H1 (cell line): ENCODE results near the gene CDK16. TPM values are rescaled to one million over a fixed set of nuclear protein-coding genes. Genes with fewer than 3 reads are reported as not detected.

Source experiments
- BCL11A ChIP-seq, 2 experiments: IDR thresholded peaks; one replicate each; pipeline ENCODE4 v1.6.1; 2011; ENCODE audit warnings: low read depth in 2 of 2, low read length in 2 of 2, mild to moderate bottlenecking in 2 of 2
- EP300 ChIP-seq, 2 experiments: IDR thresholded peaks; 1 replicate in 1 of 2; 2 replicates in 1 of 2; pipeline ENCODE4 v1.6.1; 2011 to 2012; ENCODE audit warnings: low read depth in 2 of 2, low read length in 2 of 2, mild to moderate bottlenecking in 2 of 2, borderline replicate concordance in 1 of 2, inconsistent platforms in 1 of 2, moderate library complexity in 1 of 2
- FOSL1 ChIP-seq: IDR thresholded peaks from 2 replicates; pipeline ENCODE4 v1.6.1; 2011; ENCODE audit warnings: mild to moderate bottlenecking, low read depth, low read length, moderate library complexity; ENCODE audit not compliant: insufficient read depth
- JUND ChIP-seq: IDR thresholded peaks from 2 replicates; pipeline ENCODE4 v1.6.1; 2011; ENCODE audit warnings: mild to moderate bottlenecking, improper control_type of control experiment, low read length
- KDM4A ChIP-seq: IDR thresholded peaks from one replicate; pipeline ENCODE4 v1.7.1; 2012; ENCODE audit warnings: low read depth, mild to moderate bottlenecking, moderate library complexity, low read length, inconsistent platforms; ENCODE audit not compliant: severe bottlenecking
- POLR2A ChIP-seq, 2 experiments: IDR thresholded peaks; 1 replicate in 1 of 2; 2 replicates in 1 of 2; pipeline ENCODE4 v1.6.1; 2011; ENCODE audit warnings: low read depth in 2 of 2, low read length in 2 of 2, mild to moderate bottlenecking in 2 of 2; ENCODE audit errors: control extremely low read depth in 1 of 2
- POU5F1 ChIP-seq: IDR thresholded peaks from 2 replicates; pipeline ENCODE4 v1.6.1; 2011; ENCODE audit warnings: low read depth, mild to moderate bottlenecking, low read length, moderate library complexity
- SAP30 ChIP-seq: fragments of 300-600 bp; sonication (generic); IDR thresholded peaks from 2 replicates; pipeline ENCODE4 v1.7.1; 2012; ENCODE audit warnings: low read length, moderate library complexity, mild to moderate bottlenecking, inconsistent platforms; ENCODE audit not compliant: insufficient read depth, insufficient replicate concordance
- SP1 ChIP-seq: IDR thresholded peaks from 2 replicates; pipeline ENCODE4 v1.6.1; 2011; ENCODE audit warnings: low read depth, low read length
- SP4 ChIP-seq: IDR thresholded peaks from 2 replicates; pipeline ENCODE4 v1.6.1; 2012; ENCODE audit warnings: low read length, inconsistent platforms
- TAF1 ChIP-seq: IDR thresholded peaks from 2 replicates; pipeline ENCODE4 v1.6.1; 2011; ENCODE audit warnings: mild to moderate bottlenecking, low read depth, low read length
- TEAD4 ChIP-seq: IDR thresholded peaks from 2 replicates; pipeline ENCODE4 v1.6.1; 2012; ENCODE audit warnings: low read depth, low read length, inconsistent platforms, mixed read lengths
- YY1 ChIP-seq: IDR thresholded peaks from 2 replicates; pipeline ENCODE4 v1.6.1; 2011; ENCODE audit warnings: low read depth, mild to moderate bottlenecking, low read length
- ZNF274 ChIP-seq: IDR thresholded peaks from 2 replicates; pipeline ENCODE4 v1.7.0; 2012; ENCODE audit warnings: low read length, borderline replicate concordance; ENCODE audit errors: extremely low read depth
- polyA plus RNA-seq, 7 experiments: library from polyadenylated mRNA; depleted of rRNA in 3 of 7; stranded (reverse) in 5 of 7; unstranded in 2 of 7; fragments of >200 nt in 5 of 7; fragments of 200-250 nt in 2 of 7; gene quantifications; 1 replicate in 5 of 7; 2 replicates in 1 of 7; 4 replicates in 1 of 7; pipeline versions ENCODE4 v1.2.1 to v1.2.3, GENCODE V29; 2011 to 2013; ENCODE audit warnings: missing spikeins in 2 of 7, mixed read lengths in 2 of 7
- total RNA-seq: library from RNA; stranded (reverse); fragmentation: NEBNext Ultra II Directional; extraction: Animal tissue kit (Norgen Biotek cat#: 25700); gene quantifications from 2 replicates; pipeline ENCODE4 v1.2.1, GENCODE V29; 2021
- TF ChIP-seq, protein P1 (sequence below): IDR thresholded peaks from 2 replicates; pipeline ENCODE4 v1.6.1; 2012; ENCODE audit warnings: inconsistent platforms
- TF ChIP-seq, protein P2 (sequence below), 3 experiments: IDR thresholded peaks; 1 replicate in 2 of 3; 2 replicates in 1 of 3; pipeline versions ENCODE4 v1.5.1 to v1.6.1; 2011; ENCODE audit warnings: low read length in 3 of 3, mild to moderate bottlenecking in 3 of 3, inconsistent platforms in 2 of 3, low read depth in 1 of 3, moderate library complexity in 1 of 3; ENCODE audit not compliant: insufficient read depth in 1 of 3; ENCODE audit errors: control extremely low read depth in 1 of 3

CDK16 gene
- total and polyA plus RNA-seq, 2 of the 8 experiments (the other 6 are each of a cell fraction or from before 2014, with no cell fraction given), result 124 to 204 TPM

DNA sequence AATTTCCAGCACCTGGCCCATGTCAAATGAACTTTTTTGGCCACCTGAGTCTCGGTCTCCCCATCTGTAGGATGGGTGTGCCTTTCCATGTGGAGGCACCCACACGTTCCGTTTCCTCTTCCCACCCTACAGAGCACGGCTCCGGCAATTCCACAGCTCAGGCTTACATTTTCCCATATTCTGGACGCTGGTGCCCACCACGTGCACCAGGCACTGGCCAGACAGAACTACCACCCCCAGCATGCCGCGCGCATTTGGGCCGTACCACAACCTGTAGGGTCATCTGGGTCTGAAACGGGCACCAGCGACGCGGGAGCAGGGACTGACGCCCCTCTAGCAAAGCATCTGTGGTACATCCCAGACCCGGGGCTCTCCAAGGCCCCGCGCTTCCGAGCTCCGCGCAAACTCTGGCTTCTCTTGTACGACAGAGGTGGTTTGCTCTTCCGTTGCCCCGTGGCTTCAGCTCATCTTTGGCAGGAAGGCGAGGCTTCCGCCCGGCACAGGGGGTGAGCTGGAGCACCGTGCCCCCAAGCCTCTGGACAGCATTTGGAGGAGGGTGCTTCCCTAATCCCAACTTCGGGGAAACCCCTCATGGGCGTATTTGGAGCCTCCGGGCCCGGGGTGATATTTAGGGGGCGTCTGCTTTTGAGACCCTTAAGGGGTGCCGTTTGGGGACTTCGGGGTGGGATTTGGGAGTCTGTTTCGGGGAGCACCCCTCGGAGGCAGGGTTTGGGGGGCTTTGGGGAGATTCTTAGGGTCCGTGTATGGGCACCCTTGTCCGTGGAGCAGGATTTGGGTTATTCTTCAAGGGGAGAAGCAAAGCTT is 27.8 kb upstream of the CDK16 start (continued):
- TF ChIP-seq POLR2A (IDR thresholded peaks at IDR 0.05; ENCODE audit: control extremely low read depth in 1 of 2, low read depth in 2 of 2, low read length in 2 of 2) (peak in 1 of 2 experiments; percentile 67; a peak in 2 of 3 replicates), FOSL1 (no peak), YY1 (0 out of 2 replicates have a peak, but pooled peaks have one; percentile 42), KDM4A (peak; percentile 47), BCL11A (IDR thresholded peaks at IDR 0.05; ENCODE audit: low read depth in 2 of 2, low read length in 2 of 2) (no peak), TEAD4 (peak; percentile 14; the same call in 1 of the 2 replicates), SAP30 (peak; percentile 29), EP300 (IDR thresholded peaks at IDR 0.05; ENCODE audit: borderline replicate concordance in 1 of 2, low read depth in 2 of 2, low read length in 2 of 2) (peak in 1 of 2 experiments; percentile 99; a peak in 2 of 3 replicates), ZNF274 (no peak), SP1 (0 out of 2 replicates have a peak, but pooled peaks have one; percentile 31), TAF1 (peak; percentile 89), POU5F1 (no peak), JUND (peak; percentile 93), SP4 (no peak)
- TF ChIP-seq, protein P1, sequence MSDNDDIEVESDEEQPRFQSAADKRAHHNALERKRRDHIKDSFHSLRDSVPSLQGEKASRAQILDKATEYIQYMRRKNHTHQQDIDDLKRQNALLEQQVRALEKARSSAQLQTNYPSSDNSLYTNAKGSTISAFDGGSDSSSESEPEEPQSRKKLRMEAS, result peak; percentile 94
- TF ChIP-seq, protein P2, sequence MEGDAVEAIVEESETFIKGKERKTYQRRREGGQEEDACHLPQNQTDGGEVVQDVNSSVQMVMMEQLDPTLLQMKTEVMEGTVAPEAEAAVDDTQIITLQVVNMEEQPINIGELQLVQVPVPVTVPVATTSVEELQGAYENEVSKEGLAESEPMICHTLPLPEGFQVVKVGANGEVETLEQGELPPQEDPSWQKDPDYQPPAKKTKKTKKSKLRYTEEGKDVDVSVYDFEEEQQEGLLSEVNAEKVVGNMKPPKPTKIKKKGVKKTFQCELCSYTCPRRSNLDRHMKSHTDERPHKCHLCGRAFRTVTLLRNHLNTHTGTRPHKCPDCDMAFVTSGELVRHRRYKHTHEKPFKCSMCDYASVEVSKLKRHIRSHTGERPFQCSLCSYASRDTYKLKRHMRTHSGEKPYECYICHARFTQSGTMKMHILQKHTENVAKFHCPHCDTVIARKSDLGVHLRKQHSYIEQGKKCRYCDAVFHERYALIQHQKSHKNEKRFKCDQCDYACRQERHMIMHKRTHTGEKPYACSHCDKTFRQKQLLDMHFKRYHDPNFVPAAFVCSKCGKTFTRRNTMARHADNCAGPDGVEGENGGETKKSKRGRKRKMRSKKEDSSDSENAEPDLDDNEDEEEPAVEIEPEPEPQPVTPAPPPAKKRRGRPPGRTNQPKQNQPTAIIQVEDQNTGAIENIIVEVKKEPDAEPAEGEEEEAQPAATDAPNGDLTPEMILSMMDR (IDR thresholded peaks at IDR 0.05; ENCODE audit: control extremely low read depth in 1 of 3, insufficient read depth in 1 of 3, low read depth in 1 of 3, low read length in 3 of 3), result no peak
- TF ChIP-seq, all 59 proteins: peak for 17
